ENCODE measurements around the gene PTPRT.

DNA sequence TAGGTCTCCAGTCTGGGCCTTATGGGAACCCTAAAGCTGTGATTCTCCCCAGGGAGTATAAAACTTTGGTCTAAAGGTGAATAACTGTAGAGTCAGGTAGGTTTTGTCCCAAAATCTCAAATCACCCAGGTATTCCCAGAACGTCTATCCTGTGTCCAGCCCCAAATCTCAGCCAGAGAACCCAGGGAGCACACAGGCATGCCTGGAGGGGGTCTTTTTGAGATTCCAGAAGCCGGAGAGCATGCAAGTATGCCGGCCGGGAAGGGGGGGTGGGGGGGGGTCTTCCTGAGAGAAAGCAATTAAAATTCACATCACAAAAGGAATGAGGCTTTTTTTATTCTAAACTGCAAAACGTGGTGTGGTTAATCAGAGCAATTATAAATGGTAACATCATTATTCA lies 210.0 kb downstream of the PTPRT start:
- TF ChIP-seq, protein P1, sequence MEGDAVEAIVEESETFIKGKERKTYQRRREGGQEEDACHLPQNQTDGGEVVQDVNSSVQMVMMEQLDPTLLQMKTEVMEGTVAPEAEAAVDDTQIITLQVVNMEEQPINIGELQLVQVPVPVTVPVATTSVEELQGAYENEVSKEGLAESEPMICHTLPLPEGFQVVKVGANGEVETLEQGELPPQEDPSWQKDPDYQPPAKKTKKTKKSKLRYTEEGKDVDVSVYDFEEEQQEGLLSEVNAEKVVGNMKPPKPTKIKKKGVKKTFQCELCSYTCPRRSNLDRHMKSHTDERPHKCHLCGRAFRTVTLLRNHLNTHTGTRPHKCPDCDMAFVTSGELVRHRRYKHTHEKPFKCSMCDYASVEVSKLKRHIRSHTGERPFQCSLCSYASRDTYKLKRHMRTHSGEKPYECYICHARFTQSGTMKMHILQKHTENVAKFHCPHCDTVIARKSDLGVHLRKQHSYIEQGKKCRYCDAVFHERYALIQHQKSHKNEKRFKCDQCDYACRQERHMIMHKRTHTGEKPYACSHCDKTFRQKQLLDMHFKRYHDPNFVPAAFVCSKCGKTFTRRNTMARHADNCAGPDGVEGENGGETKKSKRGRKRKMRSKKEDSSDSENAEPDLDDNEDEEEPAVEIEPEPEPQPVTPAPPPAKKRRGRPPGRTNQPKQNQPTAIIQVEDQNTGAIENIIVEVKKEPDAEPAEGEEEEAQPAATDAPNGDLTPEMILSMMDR (IDR thresholded peaks at IDR 0.05): no peak
- no peak for TF ChIP-seq ZFX (IDR thresholded peaks at IDR 0.05; ENCODE audit: borderline replicate concordance)

All from 22Rv1 (cell line).